Prostate gland (tissue), 2 donors: ENCODE measurements around the gene GRIN2A.

Source experiments
- POLR2A ChIP-seq: fragments of 450-650 bp; IDR thresholded peaks from one replicate; pipeline ENCODE4 v1.6.1; 2016; ENCODE audit warnings: antibody characterized with exemption, mild to moderate bottlenecking
- POLR2AphosphoS5 ChIP-seq: sonication (generic); formaldehyde crosslinking; IDR thresholded peaks from one replicate; pipeline ENCODE4 v1.6.1; 2017; ENCODE audit warnings: antibody characterized with exemption
- TF ChIP-seq, protein P1 (sequence below), 4 experiments: fragments of 200-600 bp in 2 of 4; fragments of 450-650 bp in 2 of 4; sonication (generic) in 2 of 4; IDR thresholded peaks; 1 replicate in 3 of 4; 2 replicates in 1 of 4; pipeline ENCODE4 v1.5.1; 2016 to 2019; ENCODE audit warnings: antibody characterized with exemption in 4 of 4, mild to moderate bottlenecking in 2 of 4, moderate library complexity in 2 of 4

- TF ChIP-seq, protein P1, sequence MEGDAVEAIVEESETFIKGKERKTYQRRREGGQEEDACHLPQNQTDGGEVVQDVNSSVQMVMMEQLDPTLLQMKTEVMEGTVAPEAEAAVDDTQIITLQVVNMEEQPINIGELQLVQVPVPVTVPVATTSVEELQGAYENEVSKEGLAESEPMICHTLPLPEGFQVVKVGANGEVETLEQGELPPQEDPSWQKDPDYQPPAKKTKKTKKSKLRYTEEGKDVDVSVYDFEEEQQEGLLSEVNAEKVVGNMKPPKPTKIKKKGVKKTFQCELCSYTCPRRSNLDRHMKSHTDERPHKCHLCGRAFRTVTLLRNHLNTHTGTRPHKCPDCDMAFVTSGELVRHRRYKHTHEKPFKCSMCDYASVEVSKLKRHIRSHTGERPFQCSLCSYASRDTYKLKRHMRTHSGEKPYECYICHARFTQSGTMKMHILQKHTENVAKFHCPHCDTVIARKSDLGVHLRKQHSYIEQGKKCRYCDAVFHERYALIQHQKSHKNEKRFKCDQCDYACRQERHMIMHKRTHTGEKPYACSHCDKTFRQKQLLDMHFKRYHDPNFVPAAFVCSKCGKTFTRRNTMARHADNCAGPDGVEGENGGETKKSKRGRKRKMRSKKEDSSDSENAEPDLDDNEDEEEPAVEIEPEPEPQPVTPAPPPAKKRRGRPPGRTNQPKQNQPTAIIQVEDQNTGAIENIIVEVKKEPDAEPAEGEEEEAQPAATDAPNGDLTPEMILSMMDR (IDR thresholded peaks at IDR 0.05): no peak
- TF ChIP-seq POLR2A (no peak), POLR2AphosphoS5 (no peak)
Observed at GRCh38 chr16:10039220-10040096, 142.8 kb downstream of the GRIN2A start.
